Effector CD4-positive, alpha-beta T cell (primary cell): ENCODE results near the gene PPP4R1.

Experiments used
- DNase-seq: peaks from one replicate; pipeline ENCODE4 v3.0.0-alpha.2; 2020

The PPP4R1 gene

GRCh38 chr18:9542924-9543323, 71.4 kb downstream of the PPP4R1 start:
- DNase-seq, result no peak

DNA sequence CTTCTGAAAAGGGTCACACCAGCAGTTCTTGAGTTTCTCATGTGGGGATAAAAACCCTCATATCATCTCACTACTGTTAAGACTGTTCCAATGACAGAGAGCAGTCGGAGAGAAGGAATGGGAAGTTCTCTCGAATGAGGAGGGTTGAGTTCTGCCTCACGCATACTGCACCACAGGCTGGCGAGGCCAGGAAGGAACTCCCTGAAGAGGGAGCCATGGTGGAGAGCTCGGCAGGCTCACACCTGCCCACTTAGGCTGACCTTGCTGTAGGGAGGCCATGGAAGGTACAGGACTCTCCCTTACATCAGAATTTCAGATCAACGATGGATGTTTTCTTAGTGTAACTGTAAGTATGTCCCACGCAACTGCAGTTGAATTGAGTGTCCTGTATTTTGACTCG, 74.4 kb downstream of the PPP4R1 start:
- no peak for DNase-seq

DNA sequence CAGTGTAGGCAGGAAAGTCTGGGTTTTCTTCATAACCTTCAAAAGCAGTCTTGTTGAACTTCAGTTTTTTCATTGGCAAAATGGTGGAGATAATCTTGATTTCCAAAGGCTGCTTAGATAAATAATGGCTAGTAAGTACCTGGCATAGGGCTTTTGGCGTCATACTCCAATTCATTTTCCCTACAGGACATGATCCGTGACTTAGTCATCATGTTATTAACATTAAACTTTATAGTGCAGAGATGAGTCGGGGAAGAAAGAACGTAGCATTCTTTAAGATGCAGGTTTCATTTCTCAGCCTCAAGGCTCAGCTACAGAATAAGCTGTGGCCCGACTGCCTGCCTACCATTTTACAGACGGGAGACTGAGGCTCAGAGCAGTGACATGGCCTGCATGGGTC, 75.1 kb downstream of the PPP4R1 start:
- DNase-seq, result no peak

- DNase-seq, result no peak
These were observed 76.7 kb downstream of the PPP4R1 start for GRCh38 chr18:9537677-9538076.

DNA sequence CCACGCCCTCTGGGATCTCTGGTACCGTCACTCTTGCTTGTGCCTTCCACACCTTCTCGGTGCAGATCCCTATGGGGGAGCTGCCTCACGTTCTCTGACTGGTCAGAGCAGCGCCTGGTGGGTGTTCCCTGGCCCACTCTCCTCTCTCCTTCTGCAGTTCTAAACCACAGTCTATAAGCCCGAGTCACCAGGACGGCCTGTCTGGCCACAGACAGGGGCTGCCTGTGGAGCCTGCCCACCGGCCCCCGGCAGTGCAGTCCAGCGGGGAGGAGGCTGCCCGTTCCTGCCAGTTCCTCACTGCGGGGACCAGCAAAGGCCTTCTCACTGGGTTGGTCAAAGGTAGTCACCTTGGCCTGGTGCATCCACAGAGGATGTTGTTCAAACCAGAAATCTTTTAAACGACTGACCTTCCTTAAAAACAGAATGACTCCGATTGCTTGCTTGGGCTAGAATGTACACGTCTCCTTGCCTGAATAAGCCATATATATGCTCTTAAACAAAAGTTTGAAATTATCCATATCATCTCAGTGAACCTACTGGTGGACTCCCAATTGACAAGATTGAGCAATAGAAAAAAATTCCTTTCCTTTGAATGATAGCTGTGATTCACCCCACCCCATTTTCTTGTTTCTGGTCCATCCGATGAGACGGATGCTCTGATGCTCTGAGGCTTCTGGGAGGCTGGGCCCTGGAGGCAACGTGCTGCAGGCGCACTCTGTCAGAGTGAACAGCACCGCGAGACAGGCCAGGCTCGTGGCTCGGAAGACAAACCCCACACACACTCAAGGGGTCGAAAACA, 77.8 kb downstream of the PPP4R1 start:
- no peak for DNase-seq

DNA sequence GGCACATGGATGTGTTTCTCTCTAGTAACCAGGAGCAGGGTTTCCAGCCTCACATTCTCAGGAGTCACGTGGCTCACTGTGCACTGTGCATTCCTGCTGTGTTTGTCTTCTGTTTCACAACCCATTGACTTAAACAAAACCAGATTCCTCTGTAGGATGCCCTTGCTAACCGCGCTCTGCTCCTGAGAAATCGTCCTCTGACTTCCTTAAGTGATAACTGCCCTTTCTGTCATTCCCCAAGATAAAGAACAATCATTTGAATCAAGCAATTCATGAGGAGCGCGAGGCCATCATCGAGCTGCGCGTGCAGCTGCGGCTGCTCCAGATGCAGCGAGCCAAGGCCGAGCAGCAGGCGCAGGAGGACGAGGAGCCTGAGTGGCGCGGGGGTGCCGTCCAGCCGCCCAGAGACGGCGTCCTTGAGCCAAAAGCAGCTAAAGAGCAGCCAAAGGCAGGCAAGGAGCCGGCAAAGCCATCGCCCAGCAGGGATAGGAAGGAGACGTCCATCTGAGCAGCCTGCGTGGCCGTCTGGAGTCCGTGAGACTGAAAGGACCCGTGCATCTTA, 78.8 kb downstream of the PPP4R1 start:
- no peak for DNase-seq

DNA sequence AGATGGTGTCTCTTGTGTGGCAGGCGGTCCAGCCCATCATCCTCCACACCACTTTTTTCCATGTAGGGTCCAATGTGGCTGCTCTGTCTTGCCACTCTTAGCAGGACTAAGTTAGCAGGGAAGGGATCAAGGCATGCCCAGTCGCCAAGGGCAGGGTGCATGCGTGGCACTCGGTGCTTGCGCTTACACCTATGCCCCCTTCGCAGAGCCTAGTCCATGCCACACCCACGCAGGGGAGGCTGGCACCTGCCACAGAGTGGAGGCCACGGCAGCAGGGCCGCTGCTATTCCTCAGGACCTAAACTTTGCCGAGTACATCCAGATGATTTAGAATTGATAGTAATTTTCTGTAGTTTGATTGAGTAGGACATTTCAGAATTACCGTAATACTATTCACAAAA, 79.5 kb downstream of the PPP4R1 start:
- DNase-seq, result no peak

GRCh38 chr18:9531791-9532410, 82.5 kb downstream of the PPP4R1 start:
- DNase-seq, result no peak

GRCh38 chr18:9530226-9531009, 83.9 kb downstream of the PPP4R1 start:
- no peak for DNase-seq

- no peak for DNase-seq
These were observed 87.9 kb downstream of the PPP4R1 start for GRCh38 chr18:9526458-9526857.

- no peak for DNase-seq
These were observed 91.4 kb downstream of the PPP4R1 start for GRCh38 chr18:9522952-9523351.

DNA sequence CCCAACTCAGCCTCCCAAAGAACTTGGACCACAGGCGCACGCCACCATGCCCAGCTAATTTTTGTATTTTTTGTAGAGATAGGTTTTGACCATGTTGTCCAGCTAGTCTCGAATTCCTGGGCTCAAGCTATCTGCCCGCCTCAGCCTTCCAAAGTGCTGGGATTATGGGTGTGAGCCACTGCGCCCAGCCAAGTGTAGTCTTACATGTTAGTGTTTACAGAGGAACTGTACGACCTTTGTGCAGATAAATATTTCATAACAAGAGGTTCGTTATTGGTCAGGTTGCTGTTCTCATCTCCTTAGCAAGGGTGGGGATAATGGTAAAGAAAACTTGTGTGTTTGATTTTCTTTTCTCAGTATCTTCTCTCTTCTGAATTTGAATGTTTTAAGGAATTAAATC, 92.6 kb downstream of the PPP4R1 start:
- DNase-seq, result no peak

- DNase-seq, result no peak
These were observed 93.7 kb downstream of the PPP4R1 start for GRCh38 chr18:9520666-9521065.

- no peak for DNase-seq
These were observed 95.0 kb downstream of the PPP4R1 start for GRCh38 chr18:9519399-9519798.

DNA sequence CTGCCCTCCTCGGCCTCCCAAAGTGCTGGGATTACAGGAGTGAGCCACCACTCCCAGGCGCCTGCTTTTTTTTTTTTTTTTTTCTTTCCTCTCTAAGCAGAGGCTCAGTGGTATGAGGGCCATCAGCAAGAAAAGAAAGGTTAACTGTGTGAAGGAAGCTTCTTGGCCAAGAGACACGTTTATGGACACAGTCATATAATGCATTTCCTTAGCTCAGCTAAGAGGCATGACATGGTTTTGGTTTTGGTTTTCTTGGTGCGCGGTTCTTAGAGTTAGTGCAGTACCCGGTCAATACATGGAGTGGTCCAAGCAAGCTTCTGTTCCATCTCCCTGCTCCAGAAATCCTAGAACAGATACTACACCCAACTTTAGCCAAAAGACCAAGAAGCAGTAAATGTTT, 96.5 kb downstream of the PPP4R1 start:
- no peak for DNase-seq

GRCh38 chr18:9516437-9517064, 97.8 kb downstream of the PPP4R1 start:
- DNase-seq, result peak; percentile 3

GRCh38 chr18:9513971-9514512, 100.3 kb downstream of the PPP4R1 start:
- no peak for DNase-seq

DNA sequence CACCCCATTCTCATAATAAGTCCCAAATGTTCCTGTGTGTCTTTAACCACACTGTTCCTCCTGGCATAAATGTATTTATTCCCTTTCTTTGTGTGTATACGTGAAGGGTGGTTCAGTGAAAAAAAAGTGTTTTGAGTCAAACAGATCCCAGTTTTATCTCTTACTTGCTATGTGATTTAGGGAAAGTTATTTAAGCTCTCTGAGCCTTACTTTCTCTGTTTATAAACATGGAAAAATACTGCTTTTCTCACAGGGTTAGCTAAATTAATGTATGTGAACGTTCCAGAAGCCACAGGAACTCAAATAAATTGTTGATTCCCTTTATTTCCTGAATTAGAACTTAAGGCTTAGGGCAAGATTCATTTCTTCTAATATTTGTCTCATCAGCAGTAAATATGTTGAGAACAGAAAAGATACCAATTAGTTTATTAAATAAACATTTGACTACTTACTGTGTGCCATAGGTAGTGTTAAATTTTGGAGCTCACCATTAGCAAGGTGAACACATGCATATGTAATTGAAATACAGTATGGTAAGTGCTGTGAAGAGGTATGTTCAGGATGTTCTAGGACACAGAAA, 105.8 kb downstream of the PPP4R1 start:
- DNase-seq, result no peak

GRCh38 chr18:9507565-9508088, 106.7 kb downstream of the PPP4R1 start:
- DNase-seq, result no peak

DNA sequence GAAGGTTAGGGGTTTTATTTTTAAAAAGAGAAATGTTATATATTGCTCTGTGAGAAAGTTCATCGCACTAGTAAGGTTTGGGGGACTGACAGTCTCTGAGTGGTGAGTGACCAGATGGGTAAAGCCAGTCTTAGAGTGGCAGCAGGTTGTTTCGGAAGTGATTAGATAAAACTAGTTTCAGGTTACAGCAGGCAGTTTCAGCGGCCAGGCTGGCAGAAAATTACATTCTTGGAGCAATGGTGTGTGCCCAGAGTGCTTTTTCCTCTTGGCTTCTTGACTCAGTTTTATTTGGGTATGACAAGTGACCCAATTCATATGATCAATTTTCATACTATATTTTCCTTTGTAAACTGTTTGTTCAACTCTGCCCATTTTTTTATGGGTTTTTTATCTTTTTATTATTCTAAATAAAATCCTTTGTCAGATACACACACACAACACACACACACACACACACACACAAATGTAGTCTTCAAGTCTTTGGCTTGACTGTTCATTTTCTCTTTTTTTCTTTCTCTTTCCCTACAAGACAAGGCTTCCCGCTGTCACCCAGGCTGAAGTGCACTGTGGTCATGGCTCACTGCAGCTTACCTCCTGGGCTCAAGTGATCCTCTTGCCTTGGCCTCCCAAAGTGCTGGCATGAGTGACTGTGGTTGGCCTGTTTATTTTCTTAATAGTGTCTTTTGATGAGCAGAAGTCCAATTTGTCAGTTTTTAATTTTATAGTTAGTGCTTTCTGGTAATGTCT, 108.1 kb downstream of the PPP4R1 start:
- DNase-seq, result no peak
